ENCODE results near the gene ENGASE. TPM values are rescaled to one million over a fixed set of nuclear protein-coding genes. Genes with fewer than 3 reads are reported as not detected.

Gene ENGASE
- total and polyA plus RNA-seq, 2 of the 4 experiments (the other 2 are of a cell fraction): 3.9 to 12.1 TPM

GRCh38 chr17:79117905-79118487 is 43.4 kb downstream of the ENGASE start:
- H3K4me2 ChIP-seq (ENCODE audit: low read depth, low read length): no peak overlapping the region
- H3K23ac ChIP-seq (ENCODE audit: low read depth, low read length): no peak overlapping the region
- H2AFZ ChIP-seq (replicated peaks; ENCODE audit: low read length, poor library complexity): no peak overlapping the region
- BruUV-seq (replicated peaks): no TSS peak
- no peak overlapping the region for H3K4me3 ChIP-seq (ENCODE audit: insufficient read depth, low read depth, low read length)
- no peaks in the 10 kb centered on the region for H4K20me1 ChIP-seq (ENCODE audit: insufficient read depth, low read length)
- H3K27ac ChIP-seq (ENCODE audit: insufficient read depth, low read length): no peak overlapping the region
- ATAC-seq (ENCODE audit: low read depth): no peak
- no peak overlapping the region for H3K18ac ChIP-seq (ENCODE audit: low read depth, low read length)
- WGBS, 2 experiments (ENCODE audit: extremely low coverage in 2 of 2, insufficient read length in 1 of 2): 13% methylated on average over 7 of the region's 21 CpGs; no CpG with 5 or more reads in 1 of the 2 experiments
- H3K36me3 ChIP-seq (ENCODE audit: control insufficient read depth, insufficient read depth, low read length): no peaks in the 10 kb centered on the region
- H3K4me1 ChIP-seq (ENCODE audit: control insufficient read depth, insufficient read depth, low read length): no peaks in the 10 kb centered on the region
- no peak overlapping the region for H2BK5ac ChIP-seq (ENCODE audit: low read depth, low read length, poor library complexity, severe bottlenecking)
- ChIA-PET POLR2A (ENCODE audit: unreplicated experiment) (no interaction called here), CTCF (no interaction called here)
- intact Hi-C loops (cut with micrococcal nuclease) (no loop called here), in situ Hi-C loops (cut with MboI; ENCODE audit: low sequenced_read_pairs) (no loop called here), dilution Hi-C loops (cut with HindIII; ENCODE audit: low sequenced_read_pairs, unreplicated experiment) (no loop called here)
- no peak overlapping the region for H4K5ac ChIP-seq (ENCODE audit: low read depth, low read length)
- H4K8ac ChIP-seq (ENCODE audit: low read depth in 2 of 2, low read length in 2 of 2): no peak overlapping the region
- no peak overlapping the region for H2BK120ac ChIP-seq (ENCODE audit: low read depth, low read length)
- no peak for TF ChIP-seq CHD1 (IDR thresholded peaks at IDR 0.05; ENCODE audit: low read depth, low read length)
- no peak for TF ChIP-seq RCOR1 (IDR thresholded peaks at IDR 0.05; ENCODE audit: insufficient replicate concordance, low read length)
- TF ChIP-seq NFE2L2 (IDR thresholded peaks at IDR 0.05; ENCODE audit: low read depth, low read length): no peak
- no peak for TF ChIP-seq SMC3 (IDR thresholded peaks at IDR 0.05; ENCODE audit: low read depth, low read length)
- no peak for TF ChIP-seq USF2 (IDR thresholded peaks at IDR 0.05; ENCODE audit: low read depth, low read length)
- TF ChIP-seq CEBPB (IDR thresholded peaks at IDR 0.05; ENCODE audit: low read depth, low read length): no peak
- no peak for TF ChIP-seq FOS (IDR thresholded peaks at IDR 0.05; ENCODE audit: low read depth, low read length)
- TF ChIP-seq MXI1 (IDR thresholded peaks at IDR 0.05; ENCODE audit: borderline replicate concordance, low read depth, low read length): no peak
- no peak for TF ChIP-seq MAFK (IDR thresholded peaks at IDR 0.05; ENCODE audit: low read depth, low read length)
- TF ChIP-seq BHLHE40 (IDR thresholded peaks at IDR 0.05; ENCODE audit: low read depth, low read length): no peak
- no peak for TF ChIP-seq POLR2A (IDR thresholded peaks at IDR 0.05; ENCODE audit: low read depth, low read length)
- TF ChIP-seq ELK1 (IDR thresholded peaks at IDR 0.05; ENCODE audit: borderline replicate concordance, low read depth, low read length): no peak
- no peak for TF ChIP-seq RFX5 (IDR thresholded peaks at IDR 0.05; ENCODE audit: low read depth, low read length)
- no peak for TF ChIP-seq MAZ (IDR thresholded peaks at IDR 0.05; ENCODE audit: borderline replicate concordance, low read depth, low read length)
- TF ChIP-seq RAD21 (IDR thresholded peaks at IDR 0.05; ENCODE audit: low read length): no peak
- TF ChIP-seq CTCF (conservative IDR thresholded peaks at IDR 0.05; ENCODE audit: low read depth, low read length): no peak
- no peak overlapping the region for H3K4ac ChIP-seq (ENCODE audit: low read depth, low read length)
- H3K27me3 ChIP-seq (ENCODE audit: control insufficient read depth, insufficient read depth, low read length): peaks cover 40% of the 10 kb centered on the region
- H3K79me1 ChIP-seq (ENCODE audit: low read depth in 1 of 2, low read length in 2 of 2): no peaks in the 10 kb centered on the region
- no peak overlapping the region for H2AK5ac ChIP-seq (ENCODE audit: low read depth, low read length)
- H4K91ac ChIP-seq (ENCODE audit: insufficient read depth, low read depth, low read length): no peak overlapping the region
- H3K9me3 ChIP-seq (ENCODE audit: control insufficient read depth, insufficient read depth, low read length): no peaks in the 10 kb centered on the region
- DNase-seq: no peak
- no peak overlapping the region for H3K9ac ChIP-seq (ENCODE audit: low read depth, low read length)
- H3K56ac ChIP-seq (ENCODE audit: extremely low read depth, insufficient read depth, low read length): no peak overlapping the region
- no peak overlapping the region for H2AK9ac ChIP-seq (replicated peaks; ENCODE audit: low read depth, low read length, poor library complexity)
- 0 out of 2 replicates have a peak, but pooled peaks cover 2% of the 10 kb centered on the region for H3K9me1 ChIP-seq (ENCODE audit: insufficient read depth, low read length)
- no peak overlapping the region for H2BK20ac ChIP-seq (ENCODE audit: low read depth, low read length)
- no peak overlapping the region for H3K14ac ChIP-seq (replicated peaks; ENCODE audit: low read depth, low read length)
- no peak overlapping the region for H2BK15ac ChIP-seq (ENCODE audit: low read depth, low read length)
